Right ventricle myocardium inferior (tissue), 1 donor: ENCODE data around the gene GAB3. TPM values are rescaled to one million over a fixed set of nuclear protein-coding genes. Genes with fewer than 3 reads are reported as not detected.
"Not testable (repeated sequence)": the region's sequence is repeated elsewhere in the genome, so short reads cannot be mapped to it uniquely, and the experiment has no call there.

Experiments used
- ATAC-seq: fragments of 200-7000 bp; cut with Tn5 transposase; one replicate; pipeline ENCODE4 v1.9.1; 2020; ENCODE audit warnings: mild to moderate bottlenecking, moderate library complexity
- DNase-seq: peaks from one replicate; pipeline ENCODE4 v3.0.0; 2021; ENCODE audit errors: missing footprints
- intact Hi-C: fragments of 100-400 bp; cut with DNase I; formaldehyde crosslinking; loops from one replicate; pipeline ENCODE4 v1.11.0; 2022
- total RNA-seq: library from RNA; stranded (reverse); fragmentation: NEBNext Ultra II Directional; extraction: Animal tissue kit (Norgen Biotek cat#: 25700); gene quantifications from one replicate; pipeline ENCODE4 v1.2.1, GENCODE V29; 2021
- donor health status: DM: no; HTN: yes; CAD: no; lungs with severe emphysema.

Gene GAB3
- total RNA-seq, 1 donor from 2014 or later, result 12.1 TPM

GRCh38 chrX:154693394-154693793, 57.5 kb downstream of the GAB3 start:
- no peak for ATAC-seq
- intact Hi-C loops, result no loop called here

GRCh38 chrX:154690438-154690837, 60.4 kb downstream of the GAB3 start:
- DNase-seq, ATAC-seq, intact Hi-C loops: not testable (repeated sequence)

More at GRCh38 chrX:154693394-154693793, 57.5 kb downstream of the GAB3 start:
- no peak for DNase-seq

GRCh38 chrX:154672084-154672483, 78.8 kb downstream of the GAB3 start:
- intact Hi-C loops, DNase-seq, ATAC-seq: not testable (repeated sequence)

GRCh38 chrX:154670848-154671247, 80.0 kb downstream of the GAB3 start:
- intact Hi-C loops, DNase-seq, ATAC-seq: not testable (repeated sequence)

GRCh38 chrX:154661899-154662298, 89.0 kb downstream of the GAB3 start:
- no peak for DNase-seq
- intact Hi-C loops, result no loop called here
- no peak for ATAC-seq

GRCh38 chrX:154661170-154661569, 89.7 kb downstream of the GAB3 start:
- intact Hi-C loops, result no loop called here
- ATAC-seq, result no peak
- DNase-seq, result no peak

- DNase-seq (no peak), ATAC-seq (no peak)
- intact Hi-C loops, result no loop called here
Observed at GRCh38 chrX:154660541-154660940, 90.3 kb downstream of the GAB3 start.

GRCh38 chrX:154658957-154659356, 91.9 kb downstream of the GAB3 start:
- no peak for ATAC-seq
- DNase-seq, result no peak
- intact Hi-C loops, result no loop called here

GRCh38 chrX:154658187-154658586, 92.7 kb downstream of the GAB3 start:
- DNase-seq, result no peak
- ATAC-seq, result no peak
- intact Hi-C loops, result no loop called here

- intact Hi-C loops, result no loop called here
- ATAC-seq (no peak), DNase-seq (no peak)
Observed at GRCh38 chrX:154657226-154657805, 93.6 kb downstream of the GAB3 start.

GRCh38 chrX:154655786-154656185, 95.1 kb downstream of the GAB3 start:
- no peak for DNase-seq
- ATAC-seq, result no peak
- intact Hi-C loops, result no loop called here

GRCh38 chrX:154655346-154655745, 95.5 kb downstream of the GAB3 start:
- DNase-seq (no peak), ATAC-seq (no peak)

GRCh38 chrX:154654925-154655324, 96.0 kb downstream of the GAB3 start:
- intact Hi-C loops, result no loop called here
- DNase-seq (no peak), ATAC-seq (no peak)

More at GRCh38 chrX:154655346-154655745, 95.5 kb downstream of the GAB3 start:
- intact Hi-C loops, result no loop called here

GRCh38 chrX:154654372-154654771, 96.5 kb downstream of the GAB3 start:
- DNase-seq (no peak), ATAC-seq (no peak)
- intact Hi-C loops, result no loop called here

GRCh38 chrX:154653413-154653812, 97.5 kb downstream of the GAB3 start, which contains the start of gene CTAG2:
TSS of gene CTAG2 (minus strand) at chrX:154653579. CDS start at chrX:154653515, 64 bp downstream.
- DNase-seq, intact Hi-C loops, ATAC-seq: not testable (repeated sequence)

GRCh38 chrX:154653048-154653401, 97.9 kb downstream of the GAB3 start:
- intact Hi-C loops, result no loop called here
- DNase-seq (no peak), ATAC-seq (no peak)

GRCh38 chrX:154652311-154653047, 98.4 kb downstream of the GAB3 start:
- intact Hi-C loops, result no loop called here
- DNase-seq, result no peak
- no peak for ATAC-seq

- DNase-seq (no peak), ATAC-seq (no peak)
- intact Hi-C loops, result no loop called here
Observed at GRCh38 chrX:154650221-154650510, 100.7 kb downstream of the GAB3 start.

GRCh38 chrX:154649503-154650220, 101.2 kb downstream of the GAB3 start:
- DNase-seq (no peak), ATAC-seq (no peak)
- intact Hi-C loops, result no loop called here

GRCh38 chrX:154648931-154649330, 101.9 kb downstream of the GAB3 start:
- intact Hi-C loops, result no loop called here
- ATAC-seq (no peak), DNase-seq (no peak)
